Raji (cell line): ENCODE results near the gene STRBP.

ENCODE experiments used
- POLR2A ChIP-seq: IDR thresholded peaks from 2 replicates; pipeline ENCODE4 v1.6.1; 2011; ENCODE audit warnings: low read depth, low read length, control low read depth; ENCODE audit not compliant: insufficient read depth

The STRBP gene

GRCh38 chr9:123087359-123087888 is 181.0 kb downstream of the STRBP start:
- no peak for TF ChIP-seq POLR2A

GRCh38 chr9:123085916-123086315 is 182.5 kb downstream of the STRBP start:
- no peak for TF ChIP-seq POLR2A

GRCh38 chr9:123084256-123084655 is 184.1 kb downstream of the STRBP start:
- TF ChIP-seq POLR2A: no peak

DNA sequence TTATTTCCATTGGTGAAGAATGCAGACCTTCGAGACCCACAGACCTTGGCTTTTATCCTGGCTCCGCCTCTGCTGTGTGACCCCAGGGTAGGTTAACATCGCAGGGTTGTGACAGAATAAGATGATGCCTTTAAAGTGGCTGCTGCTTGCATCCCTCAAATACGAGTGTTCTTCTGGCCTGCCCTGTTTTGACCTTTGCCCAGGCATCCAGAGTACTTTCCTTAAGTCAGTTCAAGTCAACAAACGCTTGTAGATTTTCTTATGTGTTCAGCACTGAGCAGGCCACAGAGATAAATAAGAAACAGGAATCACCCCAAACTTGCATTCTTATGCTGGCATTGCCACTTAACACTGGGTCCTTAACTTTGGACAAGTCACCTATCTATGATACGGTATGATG is 184.7 kb downstream of the STRBP start:
- no peak for TF ChIP-seq POLR2A

DNA sequence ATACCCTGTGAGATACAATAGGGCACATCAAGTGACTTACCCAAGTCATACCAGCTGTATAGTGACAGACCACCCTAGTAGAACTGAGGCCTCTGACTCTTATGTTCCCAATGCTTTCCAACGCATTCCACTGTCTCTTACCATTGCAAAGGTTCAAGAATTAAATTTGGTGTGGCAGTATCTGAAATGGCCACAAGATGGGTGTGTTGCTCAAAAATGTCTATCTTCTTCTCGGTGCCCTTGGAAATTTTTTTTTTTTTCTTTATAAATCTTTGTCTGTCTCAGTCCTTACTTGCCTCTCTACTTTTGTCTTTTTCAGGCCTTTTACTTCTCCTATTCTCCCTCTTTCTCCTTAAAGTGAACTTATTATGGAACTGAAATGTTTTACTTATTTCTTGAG is 186.6 kb downstream of the STRBP start:
- TF ChIP-seq POLR2A: no peak

- TF ChIP-seq POLR2A: no peak
Observed at GRCh38 chr9:123080444-123080843, 187.9 kb downstream of the STRBP start.

- no peak for TF ChIP-seq POLR2A
Observed at GRCh38 chr9:123074628-123075027, 193.8 kb downstream of the STRBP start.

GRCh38 chr9:123073991-123074422 is 194.4 kb downstream of the STRBP start:
- TF ChIP-seq POLR2A: no peak

DNA sequence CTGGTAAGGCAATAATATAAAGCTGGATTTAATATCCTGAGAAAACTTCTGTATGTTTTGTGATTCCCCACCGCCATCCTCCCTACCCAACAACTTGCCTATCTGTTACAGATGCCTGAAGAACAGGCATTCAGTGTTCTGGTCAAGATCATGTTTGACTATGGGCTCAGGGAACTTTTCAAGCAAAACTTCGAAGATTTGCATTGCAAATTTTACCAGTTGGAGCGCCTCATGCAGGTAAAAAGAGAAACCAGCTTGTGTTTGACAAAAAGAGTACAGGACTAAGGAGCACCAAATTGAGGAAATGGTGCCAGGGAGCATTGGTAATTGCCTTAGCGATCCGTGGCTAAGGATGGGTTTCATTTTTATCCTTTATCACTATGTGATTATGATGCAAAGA is 194.9 kb downstream of the STRBP start:
- no peak for TF ChIP-seq POLR2A

DNA sequence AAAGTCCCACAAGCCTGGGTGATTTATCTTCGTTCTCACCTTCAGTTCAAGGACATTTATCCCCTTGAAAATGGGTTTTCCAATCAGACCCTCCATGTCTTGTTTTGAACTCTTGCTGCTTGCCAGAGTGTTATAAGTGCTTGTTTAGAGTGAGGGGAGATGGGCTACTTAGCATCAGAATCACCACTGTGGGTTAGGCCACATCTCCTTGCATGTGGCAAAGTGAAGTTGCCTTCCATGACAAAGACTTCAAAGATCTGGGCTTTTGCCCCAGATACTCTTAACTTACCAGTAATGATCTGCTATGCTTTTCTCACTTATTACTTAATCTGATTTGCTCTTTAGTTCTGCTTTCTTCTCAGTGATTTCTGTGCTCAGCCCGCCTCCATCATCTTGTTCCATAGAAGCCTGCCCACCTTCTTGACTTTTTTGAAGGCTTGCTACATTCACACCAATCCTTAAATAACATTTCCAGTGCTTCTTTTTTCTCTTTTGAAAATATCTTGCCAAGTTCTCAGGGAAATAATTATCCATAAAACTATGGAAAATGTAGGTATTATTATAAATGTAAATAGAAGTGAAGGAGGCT is 195.9 kb downstream of the STRBP start:
- TF ChIP-seq POLR2A: no peak
